HG03095 (cell line): ENCODE data around the gene UBAC2.

Source experiments
- ATAC-seq: cut with Tn5 transposase; IDR thresholded peaks from one replicate; pipeline ENCODE4 v1.9.1; 2021; ENCODE audit warnings: moderate library complexity; ENCODE audit not compliant: unreplicated experiment

UBAC2 gene

GRCh38 chr13:99329477-99329876 lies 128.8 kb downstream of the UBAC2 start:
- ATAC-seq: no peak

DNA sequence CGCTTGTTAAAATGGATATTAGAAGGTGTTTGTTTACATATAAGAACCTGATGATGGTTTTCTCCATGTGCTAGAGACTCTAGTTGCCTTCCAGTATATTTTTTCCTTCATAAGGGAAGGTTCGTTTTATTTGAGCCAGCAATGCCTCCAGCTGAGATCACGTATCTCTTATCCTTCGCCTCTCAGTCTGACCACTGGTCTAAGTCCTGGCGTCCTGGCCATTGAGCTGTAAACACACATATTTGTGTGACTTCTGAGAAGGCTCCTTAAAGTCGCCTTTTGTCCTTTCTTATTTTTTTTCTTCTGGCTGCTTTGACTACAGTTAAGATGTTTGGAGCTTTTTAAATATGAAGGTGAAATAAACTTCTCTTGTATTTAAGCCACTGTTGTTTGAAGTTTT lies 130.3 kb downstream of the UBAC2 start:
- no peak for ATAC-seq

DNA sequence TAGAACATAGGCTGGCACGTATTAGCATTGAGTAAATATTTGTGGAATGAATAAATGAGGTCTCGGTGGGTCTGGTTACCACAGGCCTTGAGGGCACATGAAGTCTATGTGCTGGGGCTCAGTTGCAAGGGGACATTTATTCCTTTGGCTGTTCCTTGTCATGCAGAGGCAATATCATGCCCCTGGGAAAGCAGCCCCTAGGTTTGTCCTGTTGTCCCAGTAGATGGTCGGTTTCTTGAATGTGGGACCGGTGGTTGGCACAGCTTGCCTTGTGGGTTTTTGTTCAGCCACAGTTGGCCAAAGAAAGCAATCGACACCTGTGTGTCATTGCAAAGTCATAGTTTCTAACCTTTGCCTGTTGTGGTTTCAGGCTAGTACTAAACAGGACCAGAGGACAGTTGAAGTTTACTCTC lies 131.2 kb downstream of the UBAC2 start:
- ATAC-seq: no peak

DNA sequence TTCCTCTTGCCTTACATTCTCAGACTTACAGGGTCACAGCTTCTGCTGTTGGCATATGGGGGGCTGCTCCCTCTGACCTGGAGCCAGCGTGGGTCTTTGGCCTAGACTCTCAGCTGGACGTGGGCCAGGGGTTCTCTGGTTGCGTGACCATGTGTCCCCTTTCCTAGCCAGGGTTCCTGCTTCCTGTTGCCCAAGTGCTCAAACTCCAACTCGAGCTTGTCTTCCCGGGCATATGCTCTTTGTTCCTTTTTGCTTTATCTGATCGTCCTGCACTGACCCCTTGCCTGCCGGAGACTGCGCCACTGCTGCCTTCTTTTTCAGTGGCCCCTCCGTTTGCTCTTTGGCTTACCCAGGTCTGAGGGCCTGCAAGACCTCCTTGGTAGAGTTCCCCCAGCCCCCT lies 131.8 kb downstream of the UBAC2 start:
- no peak for ATAC-seq

- ATAC-seq: no peak
These were observed 133.6 kb downstream of the UBAC2 start for GRCh38 chr13:99334221-99334620.

DNA sequence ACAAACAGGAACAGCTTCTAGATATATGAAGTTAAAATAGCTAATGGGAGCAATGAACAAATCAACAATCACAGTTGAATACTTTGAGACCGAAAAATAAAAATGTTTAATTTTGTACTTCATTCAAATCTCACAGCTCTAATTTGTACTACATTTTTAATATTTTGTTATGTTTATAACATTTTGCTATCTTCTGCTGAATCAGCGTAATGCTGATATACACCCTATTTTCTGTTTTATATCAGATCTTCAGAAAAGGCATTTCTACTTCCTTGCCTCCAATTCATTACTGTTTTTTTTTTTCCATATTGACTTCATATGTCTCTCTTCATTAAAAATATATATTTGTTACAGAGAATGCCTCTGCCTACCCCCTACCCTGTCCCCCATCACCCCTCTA lies 134.4 kb downstream of the UBAC2 start:
- no peak for ATAC-seq

DNA sequence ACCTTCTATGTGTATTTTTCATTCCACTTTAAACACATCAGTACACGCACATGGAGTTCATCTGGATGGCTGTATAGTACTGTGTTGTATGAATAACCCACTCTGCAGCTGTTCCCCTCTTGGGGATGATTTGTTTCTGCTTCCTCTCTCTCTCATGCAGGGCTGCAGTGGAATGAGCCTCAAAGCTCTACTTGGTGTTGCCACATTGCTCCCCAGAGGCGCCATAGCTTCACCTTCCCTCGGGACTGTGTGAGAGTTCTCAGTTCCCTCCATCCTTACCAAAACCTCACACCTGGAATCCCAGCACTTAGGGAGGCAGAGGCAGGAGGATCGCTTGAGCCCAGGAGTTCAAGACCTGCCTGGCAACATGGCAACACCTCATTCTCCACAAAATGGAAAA lies 134.9 kb downstream of the UBAC2 start:
- ATAC-seq: peak; percentile 76

- ATAC-seq: no peak
These were observed 138.6 kb downstream of the UBAC2 start for GRCh38 chr13:99339230-99339721.

DNA sequence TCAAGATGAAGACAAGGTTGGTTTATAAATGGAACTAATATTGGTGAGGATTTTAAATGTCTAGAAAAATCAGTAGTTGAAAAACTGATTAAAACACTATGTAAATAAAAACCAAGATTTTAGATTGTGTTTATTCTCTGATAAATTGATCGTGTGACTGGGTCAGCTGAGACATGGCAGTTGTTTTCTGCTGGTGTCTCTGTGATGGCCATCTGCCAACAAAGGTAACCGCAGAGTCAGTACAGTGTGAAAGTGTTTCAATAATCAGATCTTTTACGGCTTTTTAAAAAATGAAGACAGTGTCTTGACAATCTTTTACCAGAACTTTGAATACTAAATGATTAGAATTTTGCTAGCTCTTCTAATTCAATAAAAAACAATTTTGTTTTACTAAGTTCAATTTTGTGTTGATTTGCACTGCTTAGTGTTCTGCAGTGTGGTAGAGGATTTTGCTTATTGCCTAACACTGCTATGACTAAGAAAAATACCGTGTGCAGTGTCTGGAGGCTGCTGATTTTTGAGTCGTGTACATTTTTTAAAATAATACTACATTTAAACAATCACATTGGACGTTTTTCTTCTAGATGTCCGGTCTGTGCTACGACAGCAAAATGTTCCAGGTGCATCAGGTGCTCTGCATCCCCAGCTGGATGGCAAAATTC lies 139.2 kb downstream of the UBAC2 start:
- no peak for ATAC-seq

- no peak for ATAC-seq
These were observed 140.0 kb downstream of the UBAC2 start for GRCh38 chr13:99340638-99341037.

DNA sequence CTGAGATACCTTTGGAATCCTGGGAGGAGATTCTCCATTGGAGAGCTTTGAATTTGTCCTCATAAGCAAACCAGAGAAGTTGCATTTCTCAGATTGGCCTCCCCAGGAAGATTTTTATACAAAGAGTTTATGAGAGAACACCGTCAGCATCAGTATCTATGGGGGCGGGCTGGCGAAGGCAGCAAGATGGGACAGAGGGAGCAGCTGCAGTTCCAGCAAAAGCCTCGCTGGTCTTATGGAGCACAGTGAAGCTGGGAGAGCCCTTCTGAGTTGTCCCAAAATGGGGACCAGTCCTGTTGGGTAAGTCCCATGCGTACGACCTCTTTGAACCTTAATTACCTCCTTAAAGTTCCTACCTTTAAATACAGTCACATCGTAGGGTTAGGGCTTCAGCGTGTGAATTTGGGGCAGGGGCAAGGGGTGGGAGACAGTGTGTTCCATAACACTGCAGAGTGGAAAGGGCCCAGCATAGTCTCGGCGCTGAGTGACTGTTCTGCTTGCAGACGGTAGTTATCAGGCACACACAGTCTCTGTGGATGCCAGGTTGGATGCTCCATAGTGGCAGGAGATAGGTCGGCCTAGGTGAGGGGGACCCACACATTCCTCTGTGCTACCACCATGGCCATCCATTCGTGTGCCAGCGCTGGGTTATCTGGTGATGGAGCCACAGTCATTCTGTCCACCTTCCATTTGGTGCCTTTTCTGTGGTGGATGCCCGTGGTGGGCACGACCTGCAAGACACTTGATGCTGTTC lies 141.5 kb downstream of the UBAC2 start:
- ATAC-seq: no peak

DNA sequence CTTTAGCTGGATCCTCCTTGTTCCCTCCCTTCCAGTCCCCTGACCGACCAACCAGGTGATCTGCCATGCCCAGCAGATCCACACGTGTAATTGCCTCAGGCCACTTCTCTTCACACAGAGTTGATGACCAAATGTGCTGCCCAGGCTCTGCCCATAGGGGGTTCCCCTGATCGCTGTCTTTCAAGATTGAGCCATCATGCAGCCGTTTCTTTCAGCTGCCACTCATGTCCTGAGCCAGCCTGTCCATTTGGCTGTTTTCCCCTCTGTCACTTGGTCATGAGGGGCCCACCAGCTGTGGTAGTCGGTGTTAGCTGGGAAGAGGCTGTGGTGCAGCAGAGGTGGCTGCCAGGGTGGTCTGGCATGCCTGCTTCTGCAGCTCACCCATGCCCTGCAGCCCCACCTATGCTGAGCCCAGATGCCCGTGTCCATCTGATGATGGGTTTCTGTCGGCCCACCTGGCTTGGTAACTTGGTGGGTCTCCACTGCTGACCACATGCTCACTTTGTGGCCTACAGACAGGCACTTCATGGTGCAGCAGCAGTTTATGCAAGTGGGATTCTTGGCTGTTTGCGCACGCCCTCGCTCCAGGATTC lies 142.2 kb downstream of the UBAC2 start:
- no peak for ATAC-seq

- no peak for ATAC-seq
These were observed 144.1 kb downstream of the UBAC2 start for GRCh38 chr13:99344610-99345208.

GRCh38 chr13:99345345-99345744 lies 144.7 kb downstream of the UBAC2 start:
- ATAC-seq: no peak

DNA sequence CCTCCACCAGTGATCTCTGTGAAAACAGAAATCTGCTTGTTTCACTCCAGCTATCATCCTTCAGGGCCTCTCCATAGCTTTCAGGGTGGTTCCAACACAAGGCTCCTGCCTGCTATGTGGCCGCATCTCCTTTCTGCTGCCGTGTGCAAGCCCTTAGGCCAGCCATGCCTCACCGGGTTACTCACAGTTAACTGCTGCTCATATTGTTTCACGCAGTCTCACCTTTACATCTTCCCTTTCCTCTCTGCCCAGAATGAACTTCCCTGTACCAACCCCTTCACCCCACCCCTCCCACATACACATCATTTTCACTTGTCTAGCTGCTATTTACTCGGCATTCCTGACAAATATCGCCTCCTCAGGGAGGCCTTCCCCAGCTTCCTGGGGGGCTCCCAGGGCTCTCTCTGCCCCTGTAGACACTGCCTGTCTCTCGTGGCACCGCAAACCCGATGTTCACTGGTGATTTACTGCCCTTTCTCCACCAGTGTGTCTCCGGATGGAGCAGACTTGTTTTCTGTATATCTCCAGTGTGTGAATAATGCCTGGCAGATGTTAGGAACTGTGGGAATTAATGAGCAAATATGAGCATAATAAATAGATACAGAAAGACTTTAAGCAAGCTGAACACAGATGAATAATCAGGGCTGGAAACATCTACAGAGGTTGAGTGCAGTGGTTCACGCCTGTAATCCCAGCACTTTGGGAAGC lies 145.8 kb downstream of the UBAC2 start:
- no peak for ATAC-seq

- ATAC-seq: no peak
These were observed 146.8 kb downstream of the UBAC2 start for GRCh38 chr13:99347335-99347878.

DNA sequence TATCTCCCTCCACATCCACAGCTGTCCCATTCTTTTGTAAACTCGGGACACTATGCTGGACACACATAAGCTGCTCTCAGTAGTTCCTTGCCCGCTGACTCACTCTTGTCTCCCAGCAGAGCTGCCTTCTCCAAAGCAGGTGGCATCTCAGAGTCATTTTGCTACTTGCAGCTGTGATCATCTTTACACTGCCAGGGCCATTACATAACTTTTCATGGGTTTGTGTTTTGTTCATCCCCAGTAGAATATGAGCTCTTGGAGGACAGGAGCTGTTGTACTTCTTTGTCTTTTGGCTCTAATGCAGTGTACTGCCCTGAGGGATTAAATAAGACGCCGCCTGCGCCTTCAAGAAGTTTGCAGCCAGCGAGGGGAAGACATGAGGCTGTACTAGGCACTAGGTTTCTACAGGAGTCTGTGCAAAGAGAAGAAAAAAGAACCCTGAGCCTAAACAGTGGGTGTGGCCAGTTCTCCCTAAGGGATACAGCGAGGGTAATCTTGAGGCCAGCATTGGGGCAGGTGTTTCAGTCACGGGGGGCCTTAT lies 147.3 kb downstream of the UBAC2 start:
- peak; percentile 60 for ATAC-seq

DNA sequence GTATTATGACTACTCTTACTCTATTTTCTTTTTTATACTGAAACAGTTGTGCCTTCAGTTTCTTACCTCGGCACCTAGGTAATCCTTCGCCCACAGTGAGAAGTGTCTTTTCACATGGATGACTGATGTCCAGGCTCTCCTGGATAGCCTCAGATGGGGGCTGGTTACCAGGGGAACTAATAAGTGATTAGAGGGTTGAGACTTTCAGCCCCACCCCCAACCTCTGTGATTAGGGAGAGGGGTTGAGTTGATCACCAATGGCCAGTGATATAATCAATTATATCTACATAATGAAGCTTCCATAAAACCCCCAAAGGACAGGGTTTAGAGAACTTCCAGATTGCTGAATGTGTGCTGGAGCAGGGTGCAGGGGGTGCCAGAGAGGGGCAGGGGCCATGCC lies 149.5 kb downstream of the UBAC2 start:
- ATAC-seq: no peak

DNA sequence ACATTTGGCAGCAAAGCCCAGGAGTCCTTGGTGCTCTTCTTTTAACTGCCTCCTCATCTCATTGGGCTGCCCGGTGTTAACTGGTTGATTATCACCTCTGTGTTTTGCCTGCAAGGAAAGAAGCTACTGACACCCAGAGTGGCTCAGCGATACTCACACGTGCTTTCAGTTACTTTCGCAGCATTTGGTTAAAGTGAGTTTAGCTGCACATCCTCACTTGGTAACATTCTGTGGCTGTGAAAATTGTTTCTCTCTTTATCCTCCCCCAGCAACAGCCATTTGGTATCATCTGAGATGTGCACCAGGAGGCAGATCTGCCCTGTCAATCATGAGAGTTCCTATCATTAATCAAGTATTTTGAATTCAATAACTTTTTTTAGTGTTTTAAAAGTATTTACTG lies 151.1 kb downstream of the UBAC2 start:
- no peak for ATAC-seq
